Medulla oblongata (tissue), 1 donor: Measurements from ENCODE around the gene KDM4C.
"Not testable (repeated sequence)": the region's sequence is repeated elsewhere in the genome, so short reads cannot be mapped to it uniquely, and the experiment has no call there.

ENCODE experiments used
- DNase-seq: peaks from one replicate; pipeline ENCODE4 v3.0.0-alpha.2; 2015; ENCODE audit errors: extremely low spot score

Gene KDM4C

DNA sequence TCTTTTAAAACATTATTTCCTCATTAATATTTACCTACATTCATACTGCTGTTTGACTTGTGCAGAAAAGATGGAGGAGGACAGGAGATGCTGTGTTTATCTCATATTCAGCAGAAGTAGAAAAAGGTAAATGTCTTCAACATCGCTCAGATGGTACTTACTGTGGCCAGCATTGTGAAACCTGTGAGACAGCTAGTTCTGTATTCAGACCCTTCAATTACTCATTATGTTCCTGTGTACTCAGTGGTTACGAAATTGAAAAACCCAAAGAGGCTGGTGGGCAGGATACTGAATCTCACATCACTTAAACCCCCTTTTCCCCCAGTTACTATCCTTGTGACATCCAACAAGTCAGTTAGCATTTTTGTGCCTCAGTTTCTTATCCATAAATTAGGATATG lies 216.0 kb downstream of the KDM4C start:
- no peak for DNase-seq

DNA sequence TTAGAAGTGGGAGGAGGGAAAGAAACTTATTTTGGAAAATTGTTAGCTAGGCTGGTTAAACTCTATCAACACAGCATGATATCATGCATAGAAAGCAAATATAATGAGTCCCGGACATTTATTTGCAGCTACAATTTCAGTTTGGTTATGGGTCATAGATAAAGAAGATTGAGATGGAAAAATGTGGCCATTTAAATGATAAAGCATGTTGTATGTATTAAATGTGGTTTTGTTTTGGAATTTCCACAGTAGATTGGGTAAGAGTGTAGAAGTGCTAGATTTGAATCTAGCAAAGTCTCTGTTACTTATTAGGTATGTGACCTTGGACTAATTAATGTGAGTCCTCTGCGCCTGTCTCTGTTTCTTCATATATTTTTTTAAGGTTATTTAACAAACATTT lies 217.4 kb downstream of the KDM4C start:
- DNase-seq: no peak

DNA sequence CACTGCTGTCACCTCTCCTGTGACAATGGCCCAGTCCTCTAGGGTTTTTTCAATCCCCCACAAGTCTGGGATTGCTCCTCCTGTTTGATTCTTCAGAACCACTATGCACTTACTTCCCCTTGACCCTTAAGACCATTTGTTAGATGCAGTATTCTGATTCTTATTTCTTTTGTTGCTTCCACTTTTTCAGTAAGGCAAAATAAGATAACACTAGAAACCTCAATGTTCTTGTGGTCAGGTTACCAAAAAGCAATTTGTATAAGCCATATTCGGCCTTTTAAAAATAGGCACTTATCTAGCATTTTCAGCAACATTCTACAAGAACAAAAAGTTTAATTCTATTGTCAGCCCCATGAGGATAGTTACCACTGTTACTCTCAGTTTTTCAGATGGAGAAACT lies 220.0 kb downstream of the KDM4C start:
- no peak for DNase-seq

DNA sequence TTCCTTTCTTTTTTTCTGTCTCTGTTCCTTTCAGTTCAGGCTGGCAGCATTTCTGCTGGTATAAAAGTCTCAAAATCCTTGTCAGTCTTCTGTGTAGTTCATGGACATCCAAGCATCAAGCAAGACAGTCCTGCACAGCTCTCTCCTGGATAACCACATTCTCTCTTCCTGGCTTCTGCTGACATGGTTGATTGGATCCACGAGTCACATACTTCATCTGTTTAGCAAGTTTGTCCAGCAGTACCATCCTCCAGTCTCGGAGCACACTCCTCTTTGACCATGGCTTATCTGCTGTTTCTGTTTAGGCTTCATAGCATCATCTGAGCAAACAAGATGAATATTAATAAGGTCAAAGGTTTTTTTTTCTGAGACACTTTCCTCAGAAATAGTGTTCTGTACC lies 220.8 kb downstream of the KDM4C start:
- no peak for DNase-seq

DNA sequence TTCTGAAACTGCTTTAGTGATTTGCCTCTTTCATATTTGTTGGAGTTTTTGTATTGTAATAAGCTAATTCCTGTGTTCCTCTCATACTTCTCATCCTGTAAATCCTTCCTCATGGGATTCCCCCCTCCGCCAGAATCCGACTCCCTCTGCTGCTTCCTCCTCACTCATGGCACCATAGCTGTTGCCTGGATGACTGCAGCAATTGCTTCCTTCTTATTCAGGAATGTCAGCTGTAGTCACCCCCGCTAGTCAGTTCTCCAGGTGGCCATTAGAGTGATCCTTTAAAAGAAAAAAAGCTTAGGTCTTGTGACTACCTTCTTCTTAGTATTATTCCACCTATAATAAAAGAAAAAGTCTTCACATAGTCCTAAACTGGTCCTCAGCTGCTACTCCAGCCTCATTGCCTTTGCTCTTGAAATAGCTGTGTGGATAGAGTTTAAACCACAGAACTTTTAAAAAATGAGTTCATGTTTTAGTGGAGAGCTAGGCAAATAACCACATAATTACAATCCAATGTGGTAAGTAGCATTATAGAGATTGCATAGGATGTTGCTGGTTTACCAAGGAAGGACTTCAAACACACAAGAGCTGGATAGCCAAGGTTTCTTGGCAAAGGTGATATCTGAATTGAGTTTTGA lies 227.3 kb downstream of the KDM4C start:
- DNase-seq: no peak

DNA sequence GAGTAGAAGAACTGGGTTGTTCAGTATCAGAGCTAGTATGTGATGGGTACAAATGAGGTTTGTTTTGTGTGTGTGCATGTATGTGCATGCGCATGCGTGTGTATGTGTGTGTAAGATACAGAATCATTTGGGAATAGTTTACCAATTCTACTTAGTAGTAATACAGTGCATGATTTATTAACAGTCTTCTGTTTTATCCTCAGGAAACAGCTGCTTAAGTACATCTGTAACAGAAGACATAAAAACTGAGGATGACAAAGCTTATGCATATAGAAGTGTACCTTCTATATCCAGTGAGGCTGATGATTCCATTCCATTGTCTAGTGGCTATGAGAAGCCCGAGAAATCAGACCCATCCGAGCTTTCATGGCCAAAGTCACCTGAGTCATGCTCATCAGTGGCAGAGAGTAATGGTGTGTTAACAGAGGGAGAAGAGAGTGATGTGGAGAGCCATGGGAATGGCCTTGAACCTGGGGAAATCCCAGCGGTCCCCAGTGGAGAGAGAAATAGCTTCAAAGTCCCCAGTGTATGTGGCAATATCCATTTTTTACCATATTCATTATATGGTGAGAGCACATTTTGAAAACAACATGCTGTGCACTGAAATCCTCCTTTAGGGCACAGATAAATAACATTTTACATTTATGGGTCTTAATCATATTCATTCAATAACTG lies 228.5 kb downstream of the KDM4C start:
- DNase-seq: no peak

DNA sequence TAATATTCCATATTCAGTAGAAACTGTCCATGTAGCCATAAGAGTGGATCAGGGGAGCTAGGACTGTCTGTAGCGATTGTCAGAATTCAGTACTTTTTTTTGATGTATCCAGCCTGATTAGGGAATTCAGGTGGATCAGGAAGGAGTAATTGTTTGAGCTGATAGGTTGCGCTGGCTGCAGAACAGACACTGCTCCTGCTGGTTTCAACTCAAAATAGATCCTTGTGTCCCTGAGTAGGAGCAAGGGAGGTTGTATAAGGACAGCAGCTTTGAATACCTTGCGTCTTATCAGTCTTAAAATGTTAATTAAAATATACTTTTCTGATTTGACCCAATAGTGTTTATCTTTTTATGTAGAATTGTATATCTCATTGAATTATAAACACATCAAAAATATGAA lies 229.6 kb downstream of the KDM4C start:
- no peak for DNase-seq

DNA sequence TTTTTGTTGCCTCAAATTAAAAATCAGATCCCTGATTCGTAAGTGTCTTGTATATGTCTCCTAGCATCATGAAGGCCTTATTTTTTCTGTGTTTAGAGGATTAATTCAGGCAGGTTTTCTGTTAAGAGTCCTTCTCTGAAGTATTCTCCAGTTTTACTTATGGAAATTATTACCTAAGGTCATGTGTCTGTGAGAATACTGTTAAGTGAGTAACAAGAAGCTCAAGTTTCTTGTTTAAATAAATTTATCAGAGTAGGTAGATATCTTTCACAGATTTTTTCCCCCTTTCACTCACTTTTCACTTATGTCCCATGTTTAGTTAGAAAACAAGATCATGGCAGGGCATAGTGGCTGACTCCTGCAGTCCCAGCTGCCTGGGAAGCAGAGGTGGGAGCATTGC lies 233.6 kb downstream of the KDM4C start:
- no peak for DNase-seq

DNA sequence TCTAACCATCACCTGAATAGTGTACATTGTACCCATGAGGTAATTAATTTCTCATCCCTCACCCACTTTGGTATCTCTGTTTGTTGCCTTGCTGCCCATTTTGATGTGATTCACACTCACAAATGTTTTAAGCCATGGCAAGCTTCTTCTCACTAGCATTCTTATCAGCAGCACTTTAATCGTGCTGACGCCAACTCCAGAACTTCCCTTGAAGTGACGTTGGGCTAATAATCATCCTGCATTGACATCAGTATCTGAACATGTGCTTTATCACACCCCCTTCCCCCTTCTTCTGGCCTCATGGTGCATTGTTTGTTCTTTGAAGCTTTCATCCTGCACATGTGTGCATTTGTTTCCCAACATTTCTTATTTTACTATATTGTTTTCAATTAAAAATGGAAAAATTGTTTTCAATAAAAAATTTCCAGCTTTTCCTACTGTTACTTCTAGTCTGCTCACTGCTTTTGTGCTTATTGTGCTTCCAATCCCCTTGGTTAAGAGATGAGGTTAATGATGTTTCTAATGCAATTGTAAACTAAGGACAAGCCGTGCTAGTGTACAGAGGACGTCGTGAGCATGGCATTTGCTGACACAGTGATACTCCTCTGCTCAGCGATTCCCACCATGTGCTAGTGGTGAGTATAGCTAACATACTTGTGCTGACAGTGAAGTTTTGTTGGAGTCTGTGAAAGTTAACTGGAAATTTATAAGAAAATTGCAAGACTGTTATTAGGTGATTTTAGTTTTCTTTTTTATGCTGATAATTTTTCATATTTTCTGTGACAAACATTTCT lies 238.5 kb downstream of the KDM4C start:
- no peak for DNase-seq

DNA sequence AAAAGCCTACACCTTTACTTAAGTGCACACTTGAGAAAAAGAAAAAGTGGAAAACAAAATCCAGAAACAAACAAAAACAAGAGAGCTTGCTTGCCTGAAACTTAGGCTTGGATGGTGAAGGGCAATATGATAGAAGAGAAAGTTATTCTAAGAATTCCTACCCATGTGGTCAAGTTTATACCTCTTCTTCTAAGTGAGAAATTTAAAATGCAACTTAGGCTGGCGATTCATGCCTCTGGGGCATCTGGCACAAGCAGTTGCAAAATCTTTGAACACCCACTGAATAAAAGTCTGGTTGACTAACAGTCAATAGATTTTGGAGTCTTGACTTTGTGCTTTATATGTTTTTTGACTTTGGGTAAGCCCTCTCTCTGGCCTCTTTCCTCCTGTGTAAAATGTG lies 239.6 kb downstream of the KDM4C start:
- no peak for DNase-seq

DNA sequence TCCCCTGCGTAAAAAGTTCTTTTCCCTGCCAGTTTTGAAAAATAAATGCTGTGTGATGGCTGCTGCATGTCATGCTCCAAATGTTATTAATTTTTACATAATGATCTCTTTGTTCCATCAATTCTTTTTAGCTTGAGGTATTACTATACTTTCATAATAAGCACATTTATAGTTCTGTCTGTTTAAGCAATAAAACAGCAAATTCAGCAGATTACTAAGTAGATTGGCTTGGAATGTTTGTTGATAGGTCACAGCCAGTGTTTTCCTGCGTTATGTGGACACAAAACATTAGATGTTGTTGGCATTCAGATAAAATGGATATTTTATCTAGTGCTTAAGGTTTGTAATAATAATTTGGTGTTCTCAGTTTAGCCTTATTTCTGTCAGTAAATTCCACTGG lies 242.0 kb downstream of the KDM4C start:
- no peak for DNase-seq

DNA sequence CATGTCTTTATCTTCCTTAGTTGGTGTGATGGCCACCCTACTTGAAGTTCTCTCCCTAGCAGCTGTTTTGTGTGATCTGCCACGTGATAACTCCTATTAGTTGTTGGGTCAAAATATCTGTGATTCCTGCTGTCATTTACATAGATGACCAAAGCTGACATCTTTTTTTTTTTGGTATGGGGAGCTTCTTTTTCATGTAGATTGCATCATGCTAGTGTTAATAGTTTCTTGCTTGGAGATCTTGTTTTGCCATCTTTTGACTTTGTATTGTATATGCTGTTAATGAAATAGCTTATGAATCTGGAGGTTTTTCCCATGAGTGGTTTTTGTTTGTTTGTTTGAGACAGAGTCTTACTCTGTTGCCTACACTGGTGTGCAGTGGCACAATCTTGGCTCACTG lies 243.8 kb downstream of the KDM4C start:
- no peak for DNase-seq

DNA sequence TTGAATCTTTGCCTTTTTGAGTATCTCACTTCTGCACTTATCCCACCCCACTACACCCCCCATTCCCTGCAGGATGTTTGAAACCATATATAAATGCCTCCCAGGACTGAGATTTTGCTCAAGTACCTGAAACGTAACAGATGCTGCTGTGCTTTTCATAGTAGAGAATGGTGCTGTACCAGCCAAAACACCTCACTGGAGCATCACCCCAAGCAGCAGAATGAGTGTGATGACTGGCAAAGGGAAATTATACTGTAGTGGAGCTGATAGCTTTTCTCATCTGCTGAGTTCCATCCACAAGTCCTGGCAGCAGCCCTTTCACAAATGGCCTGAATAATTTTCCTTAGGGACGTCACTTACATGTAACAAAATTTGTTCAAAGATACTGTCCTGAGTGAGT lies 246.1 kb downstream of the KDM4C start:
- DNase-seq: no peak

DNA sequence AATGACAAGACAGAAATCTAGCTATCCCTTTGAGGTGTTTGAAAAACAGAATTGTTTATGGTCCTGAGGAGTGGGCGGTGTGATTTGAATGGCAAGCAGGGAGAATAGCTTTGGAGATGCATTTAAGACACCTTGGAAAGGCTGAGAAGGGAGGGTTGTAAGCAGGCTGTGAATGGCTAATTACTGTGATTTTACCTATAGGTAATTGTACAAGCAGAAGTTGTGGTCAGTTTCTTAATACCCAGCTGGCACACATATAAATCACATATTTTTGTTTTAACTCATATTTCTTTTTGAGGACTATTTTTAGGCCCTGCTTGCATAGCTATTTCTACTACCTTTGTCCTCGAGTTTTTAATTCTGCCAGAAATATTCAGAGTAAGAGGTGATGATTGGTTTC lies 248.6 kb downstream of the KDM4C start:
- no peak for DNase-seq

DNA sequence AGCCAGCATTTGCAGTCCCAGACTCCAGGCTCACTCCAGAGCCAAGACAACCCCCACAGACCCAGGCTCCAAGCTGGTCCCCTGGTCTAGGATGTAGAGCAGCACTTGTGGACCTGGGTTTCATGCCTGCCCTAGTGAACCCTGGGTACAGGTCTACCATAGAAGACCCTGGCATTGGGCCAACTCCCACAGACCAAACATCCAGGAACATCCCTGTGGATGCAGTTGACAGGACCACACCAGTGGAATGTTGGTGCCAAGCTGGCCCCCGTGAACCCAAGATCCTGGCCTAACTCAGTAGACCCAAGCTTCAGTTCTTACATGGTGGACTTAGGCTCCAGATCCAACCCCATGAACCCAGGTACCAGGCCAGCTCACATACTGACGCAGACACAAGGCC lies 250.6 kb downstream of the KDM4C start:
- DNase-seq: no peak

DNA sequence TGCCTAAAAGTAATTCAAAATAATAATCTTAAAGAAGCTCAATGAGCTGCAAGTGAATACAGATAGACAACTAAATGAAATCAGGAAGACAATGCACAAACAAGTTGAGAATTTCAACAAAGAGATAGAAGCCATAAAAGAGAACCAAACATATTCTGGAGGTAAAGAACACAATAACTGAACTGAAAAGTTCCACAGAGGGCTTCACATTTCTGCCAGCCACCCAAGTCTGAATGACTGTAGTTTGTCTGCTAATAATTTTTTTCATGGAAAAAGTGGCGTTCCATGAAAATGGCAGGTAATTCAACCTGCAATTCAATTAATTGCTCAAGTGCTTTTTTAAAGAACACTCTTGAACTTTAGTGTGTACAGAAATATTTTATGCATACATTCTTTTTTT lies 251.3 kb downstream of the KDM4C start:
- no peak for DNase-seq

DNA sequence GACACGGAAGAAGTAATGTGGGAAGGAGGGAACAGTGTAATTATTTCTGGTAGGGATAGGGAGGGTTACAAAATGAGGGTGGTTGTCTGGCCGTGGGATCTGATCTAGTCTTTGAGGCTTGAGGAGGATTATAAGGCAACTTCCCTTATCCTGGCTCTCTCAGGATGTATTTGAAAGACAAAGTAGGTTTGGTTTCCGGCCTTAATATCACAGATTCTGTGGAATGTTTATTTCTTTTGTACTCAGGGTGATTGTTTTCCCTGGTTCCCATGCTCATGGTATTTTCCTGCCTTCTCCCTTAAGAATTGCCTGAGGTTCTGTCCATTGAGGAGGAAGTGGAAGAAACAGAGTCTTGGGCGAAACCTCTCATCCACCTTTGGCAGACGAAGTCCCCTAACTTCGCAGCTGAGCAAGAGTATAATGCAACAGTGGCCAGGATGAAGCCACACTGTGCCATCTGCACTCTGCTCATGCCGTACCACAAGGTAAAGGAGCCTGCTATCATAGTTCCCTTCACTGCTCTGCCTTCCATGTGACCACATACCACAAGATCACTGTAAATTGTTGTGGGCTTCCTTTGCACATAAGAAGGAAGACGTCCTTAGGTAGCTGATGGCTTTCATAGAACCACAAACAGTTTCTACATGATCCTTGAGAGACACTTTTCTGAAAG lies 253.8 kb downstream of the KDM4C start:
- DNase-seq: no peak

DNA sequence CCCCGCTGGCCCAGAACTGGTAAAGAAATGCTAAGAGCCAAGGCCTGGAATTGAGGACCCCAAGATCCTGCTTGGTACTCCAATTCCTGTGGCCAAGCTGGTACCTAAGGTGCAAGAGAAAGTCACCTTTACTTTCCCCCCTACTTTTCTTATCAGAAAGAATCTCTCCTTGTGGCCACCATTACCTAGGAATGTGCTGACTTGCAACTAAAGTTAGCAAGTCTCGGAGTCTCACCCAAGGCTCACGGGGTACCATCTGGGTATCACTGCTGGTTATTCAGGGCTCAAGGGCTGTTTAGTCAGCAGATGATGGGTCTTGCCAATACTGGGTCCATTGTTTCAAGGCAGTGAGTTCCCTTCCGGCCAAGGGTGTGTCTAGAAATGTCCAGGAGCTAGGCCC lies 270.2 kb downstream of the KDM4C start:
- DNase-seq: no peak

DNA sequence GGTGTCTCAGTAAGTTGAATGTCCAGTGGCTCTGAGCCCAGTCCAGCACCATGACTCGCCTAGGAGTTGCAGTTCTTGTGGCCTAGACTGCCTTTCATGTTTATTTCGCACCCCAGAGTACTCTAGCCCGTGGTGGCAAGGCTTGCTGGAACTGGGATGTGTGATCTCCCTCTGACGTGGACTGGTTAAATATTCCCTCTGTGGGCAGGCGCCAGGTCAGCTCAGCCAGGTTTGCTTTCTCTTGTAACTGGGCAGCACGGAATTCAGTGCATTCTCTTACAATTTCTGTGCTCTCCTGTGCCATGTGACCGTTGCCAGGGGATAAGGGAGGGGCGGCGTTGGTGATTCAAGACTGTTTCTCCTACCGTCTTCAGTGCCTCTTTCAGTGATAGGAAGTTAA lies 270.8 kb downstream of the KDM4C start:
- no peak for DNase-seq

DNA sequence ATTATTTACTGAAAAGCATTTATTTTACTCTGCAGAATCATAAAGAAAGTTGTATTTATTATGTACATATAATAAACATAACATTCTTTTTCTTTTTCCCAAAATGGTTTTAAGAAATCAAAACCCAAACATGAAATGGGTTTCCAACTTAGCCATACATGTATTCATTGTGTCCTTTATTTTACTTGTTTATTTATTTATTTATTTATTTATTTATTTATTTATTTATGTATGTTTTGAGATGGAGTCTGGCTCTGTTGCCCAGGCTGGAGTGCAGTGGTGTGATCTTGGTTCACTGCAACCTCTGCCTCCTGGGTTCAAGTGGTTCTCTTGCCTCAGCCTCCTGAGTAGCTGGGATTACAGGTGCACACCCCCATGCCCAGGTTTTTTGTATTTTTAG lies 273.2 kb downstream of the KDM4C start:
- DNase-seq: not testable (repeated sequence)

DNA sequence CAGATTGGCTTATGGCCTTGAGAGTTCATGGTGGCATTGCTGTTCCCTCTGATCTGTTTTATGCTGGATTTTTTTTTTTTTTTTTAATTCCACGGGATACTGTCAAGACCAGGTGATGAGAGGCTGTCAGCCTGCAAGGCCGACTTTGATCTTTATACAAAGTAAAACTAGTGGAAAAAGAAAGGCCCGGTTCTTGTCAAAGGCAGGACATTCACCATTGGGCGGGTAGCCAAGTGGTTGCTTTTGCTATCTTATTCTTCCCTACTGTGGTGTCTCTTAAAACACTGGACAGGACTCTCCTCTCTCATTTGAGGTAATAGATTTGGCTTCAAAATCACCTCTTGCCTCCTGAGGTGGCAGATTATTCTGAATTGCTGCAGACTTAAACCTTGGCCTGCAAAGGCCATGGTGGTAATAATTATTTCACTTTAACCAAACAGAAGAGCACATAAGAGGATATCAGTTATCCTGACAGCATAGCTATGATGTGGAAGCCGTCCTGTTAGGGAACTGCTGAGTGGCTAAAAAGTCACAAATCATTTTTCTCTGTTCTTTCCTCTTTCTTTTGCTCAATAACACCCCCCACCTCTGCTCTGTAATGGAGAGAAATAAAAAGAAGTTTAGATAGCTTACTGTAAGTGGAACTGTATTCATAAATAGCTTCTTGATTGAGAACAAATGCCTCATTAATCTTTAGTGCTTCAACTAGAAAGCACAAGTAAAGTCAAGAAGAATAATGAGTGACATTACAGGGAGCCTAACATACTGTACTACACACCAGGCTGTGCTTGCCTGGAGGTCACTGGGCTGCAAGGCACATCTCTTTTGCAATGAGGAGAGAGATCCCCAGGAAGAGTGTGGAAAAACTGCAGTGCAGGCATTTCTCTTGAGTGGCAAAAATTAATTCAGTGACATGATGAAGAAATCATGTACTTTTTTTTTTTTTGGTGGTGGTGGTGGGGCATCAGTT lies 275.6 kb downstream of the KDM4C start:
- DNase-seq: no peak
